Upper lobe of right lung (tissue), 1 donor: ENCODE results near the gene APOO. TPM values are rescaled to one million over a fixed set of nuclear protein-coding genes. Genes with fewer than 3 reads are reported as not detected.

Experiments
- ATAC-seq: fragments of 200-7000 bp; cut with Tn5 transposase; one replicate; pipeline ENCODE4 v1.9.1; 2020; ENCODE audit warnings: mild to moderate bottlenecking, moderate library complexity
- DNase-seq: peaks from one replicate; pipeline ENCODE4 v3.0.0-alpha.2; 2020
- H3K27ac ChIP-seq: fragments of 200-600 bp; one replicate; pipeline ENCODE4 v1.8.0; 2022
- H3K27me3 ChIP-seq: fragments of 200-600 bp; one replicate; pipeline ENCODE4 v1.8.0; 2022; ENCODE audit warnings: mild to moderate bottlenecking
- H3K36me3 ChIP-seq: fragments of 200-600 bp; one replicate; pipeline ENCODE4 v1.8.0; 2022
- H3K4me1 ChIP-seq: fragments of 200-600 bp; one replicate; pipeline ENCODE4 v1.8.0; 2022
- H3K4me3 ChIP-seq: fragments of 200-600 bp; one replicate; pipeline ENCODE4 v1.8.0; 2022; ENCODE audit warnings: mild to moderate bottlenecking
- H3K9me3 ChIP-seq: fragments of 200-600 bp; one replicate; pipeline ENCODE4 v1.8.0; 2022
- CTCF ChIP-seq: fragments of 200-600 bp; IDR thresholded peaks from one replicate; pipeline ENCODE4 v1.8.0; 2022; ENCODE audit warnings: antibody characterized with exemption
- intact Hi-C: fragments of 100-400 bp; cut with DNase I; formaldehyde crosslinking; loops from one replicate; pipeline ENCODE4 v1.11.0; 2022
- total RNA-seq: library from RNA; stranded (reverse); fragmentation: NEBNext Ultra II Directional; extraction: Animal tissue kit (Norgen Biotek cat#: 25700); gene quantifications from one replicate; pipeline ENCODE4 v1.2.1, GENCODE V29; 2021
- donor health status: DM: no; HTN: yes; CAD: no; lungs with severe emphysema.

Gene APOO
- total RNA-seq, 1 donor from 2014 or later: 12.0 TPM

DNA sequence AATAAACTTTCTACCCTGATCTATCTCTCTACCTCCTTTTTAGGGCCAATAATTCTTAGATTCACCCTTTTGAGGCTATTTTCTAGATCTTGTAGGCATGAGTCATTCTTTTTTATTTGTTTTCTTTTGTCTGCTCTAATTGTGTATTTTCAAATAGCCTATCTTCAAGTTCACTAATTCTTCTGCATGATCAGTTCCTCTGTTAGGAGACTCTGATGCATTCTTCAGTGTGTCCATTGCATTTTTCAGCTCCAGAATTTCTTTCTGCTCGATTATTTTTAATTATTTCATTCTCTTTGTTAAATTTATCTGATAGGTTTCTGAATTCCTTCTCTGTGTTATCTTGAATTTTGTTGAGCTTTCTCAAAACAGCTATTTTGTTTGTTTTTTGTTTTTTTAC lies 11.4 kb upstream of the APOO start:
- no peak overlapping the region for H3K27ac ChIP-seq
- no peak for DNase-seq
- no peaks in the 10 kb centered on the region for H3K36me3 ChIP-seq
- H3K9me3 ChIP-seq: no peaks in the 10 kb centered on the region
- no peak for ATAC-seq
- H3K4me3 ChIP-seq: no peak overlapping the region
- intact Hi-C loops: no loop called here
- no peak for TF ChIP-seq CTCF
- no peaks in the 10 kb centered on the region for H3K4me1 ChIP-seq
- H3K27me3 ChIP-seq: no peaks in the 10 kb centered on the region

GRCh38 chrX:23911126-23911835 lies 3.5 kb upstream of the APOO start:
- ATAC-seq (no peak), DNase-seq (no peak)
- Histone ChIP-seq H3K4me1 (no peaks in the 10 kb centered on the region), H3K4me3 (no peak overlapping the region), H3K9me3 (no peaks in the 10 kb centered on the region), H3K27ac (no peak overlapping the region), H3K27me3 (no peaks in the 10 kb centered on the region), H3K36me3 (no peaks in the 10 kb centered on the region)
- intact Hi-C loops: no loop called here
- no peak for TF ChIP-seq CTCF

- intact Hi-C loops: loop anchor here (10.0 kb wide), 1 partner anchor 214 kb away; no protein-coding TSS in a partner anchor
- no peaks in the 10 kb centered on the region for H3K4me1 ChIP-seq
- DNase-seq: no peak
- TF ChIP-seq CTCF: no peak
- H3K36me3 ChIP-seq: no peaks in the 10 kb centered on the region
- no peaks in the 10 kb centered on the region for H3K9me3 ChIP-seq
- H3K27me3 ChIP-seq: no peaks in the 10 kb centered on the region
- H3K27ac ChIP-seq: peak overlapping the region; percentile 88
- H3K4me3 ChIP-seq: peak overlapping the region; percentile 62
- ATAC-seq: no peak
These were observed 674 bp upstream of the APOO start for GRCh38 chrX:23908219-23909004.

DNA sequence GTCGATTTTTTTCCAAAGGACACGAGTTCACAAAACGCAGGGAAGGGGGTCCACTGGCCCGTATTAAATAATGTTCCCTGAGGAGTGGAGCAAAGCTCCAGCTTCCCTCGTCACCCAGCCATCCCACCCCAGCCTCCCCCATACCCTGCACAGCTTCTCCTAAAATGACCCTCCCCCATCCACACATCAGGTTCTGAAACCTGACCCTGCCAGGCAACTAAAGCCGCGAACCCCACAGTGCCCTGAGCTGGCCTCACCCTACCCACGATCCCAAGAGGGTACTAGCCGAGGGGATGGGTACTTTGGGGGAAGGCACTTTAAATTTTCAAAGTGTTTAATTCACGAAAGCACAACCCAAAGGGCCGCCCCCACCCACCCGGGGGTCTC lies 634 bp downstream of the APOO start:
- intact Hi-C loops: loop anchor here (10.0 kb wide), 1 partner anchor 212 kb away; no protein-coding TSS in a partner anchor
- Histone ChIP-seq H3K27ac (peak overlapping the region; percentile 88), H3K27me3 (no peaks in the 10 kb centered on the region), H3K4me1 (no peaks in the 10 kb centered on the region), H3K4me3 (peak overlapping the region; percentile 62), H3K36me3 (no peaks in the 10 kb centered on the region), H3K9me3 (no peaks in the 10 kb centered on the region)
- TF ChIP-seq CTCF: no peak
- ATAC-seq (no peak), DNase-seq (no peak)

DNA sequence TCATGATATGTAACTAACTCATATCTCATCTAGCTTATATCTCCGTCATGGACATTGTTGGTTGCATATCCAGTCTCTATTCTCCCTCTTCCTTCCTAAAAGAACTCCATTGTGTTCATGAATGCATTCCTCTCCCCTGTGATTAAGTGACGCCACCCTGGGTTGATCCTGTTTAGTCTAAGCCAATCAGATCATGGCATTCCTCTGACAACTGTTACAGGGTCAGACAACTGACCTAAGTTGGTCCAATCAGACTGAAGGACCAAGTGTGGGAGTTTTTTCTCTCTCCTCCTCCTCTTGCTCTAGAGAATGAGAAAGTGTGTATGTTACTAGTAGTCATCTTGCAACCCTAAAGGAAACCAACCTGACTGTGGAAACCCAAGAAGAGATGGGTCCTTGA lies 3.6 kb downstream of the APOO start:
- TF ChIP-seq CTCF: no peak
- no peaks in the 10 kb centered on the region for H3K36me3 ChIP-seq
- H3K4me3 ChIP-seq: no peak overlapping the region
- no peaks in the 10 kb centered on the region for H3K27me3 ChIP-seq
- H3K4me1 ChIP-seq: peaks cover 8% of the 10 kb centered on the region
- ATAC-seq (no peak), DNase-seq (no peak)
- no peaks in the 10 kb centered on the region for H3K9me3 ChIP-seq
- no peak overlapping the region for H3K27ac ChIP-seq
- intact Hi-C loops: loop anchor here (10.0 kb wide), 1 partner anchor 209 kb away; no protein-coding TSS in a partner anchor
